ENCODE data around the gene INHBB.

INHBB gene

DNA sequence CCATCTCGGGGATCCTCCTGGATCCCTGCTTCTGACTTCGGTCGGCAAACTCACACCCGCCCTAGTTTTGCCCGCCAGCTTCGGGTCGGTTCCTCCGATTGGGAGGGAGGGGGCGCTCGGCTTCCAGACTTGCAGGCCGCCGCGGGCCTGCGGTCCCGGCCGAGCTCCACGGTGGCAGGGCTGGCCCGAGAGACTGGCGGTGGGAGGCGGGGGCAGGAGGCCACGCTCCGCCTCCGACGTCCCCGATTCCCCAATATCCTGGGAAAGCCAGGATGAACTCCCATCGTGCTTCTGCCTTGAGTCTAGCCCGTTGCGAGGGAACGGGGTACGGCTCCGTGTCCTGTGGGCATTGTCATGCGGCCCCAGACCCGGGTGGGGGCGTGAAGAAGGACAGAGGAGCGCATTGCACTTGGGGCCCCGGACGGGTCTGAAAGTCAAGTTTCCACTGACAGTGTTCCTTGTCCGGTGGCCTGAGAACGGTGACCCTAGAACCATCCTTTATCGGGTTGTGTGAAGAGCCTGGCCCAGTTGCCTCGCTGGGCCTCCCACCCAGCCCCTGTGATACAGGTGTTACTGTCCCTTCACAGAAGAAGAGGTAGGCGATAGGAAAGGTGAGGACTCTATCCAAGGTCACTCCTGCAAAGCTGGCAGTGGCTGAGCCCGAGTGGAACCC lies 2.4 kb upstream of the INHBB start:
- peak; percentile 43 to 50 for DNase-seq

DNA sequence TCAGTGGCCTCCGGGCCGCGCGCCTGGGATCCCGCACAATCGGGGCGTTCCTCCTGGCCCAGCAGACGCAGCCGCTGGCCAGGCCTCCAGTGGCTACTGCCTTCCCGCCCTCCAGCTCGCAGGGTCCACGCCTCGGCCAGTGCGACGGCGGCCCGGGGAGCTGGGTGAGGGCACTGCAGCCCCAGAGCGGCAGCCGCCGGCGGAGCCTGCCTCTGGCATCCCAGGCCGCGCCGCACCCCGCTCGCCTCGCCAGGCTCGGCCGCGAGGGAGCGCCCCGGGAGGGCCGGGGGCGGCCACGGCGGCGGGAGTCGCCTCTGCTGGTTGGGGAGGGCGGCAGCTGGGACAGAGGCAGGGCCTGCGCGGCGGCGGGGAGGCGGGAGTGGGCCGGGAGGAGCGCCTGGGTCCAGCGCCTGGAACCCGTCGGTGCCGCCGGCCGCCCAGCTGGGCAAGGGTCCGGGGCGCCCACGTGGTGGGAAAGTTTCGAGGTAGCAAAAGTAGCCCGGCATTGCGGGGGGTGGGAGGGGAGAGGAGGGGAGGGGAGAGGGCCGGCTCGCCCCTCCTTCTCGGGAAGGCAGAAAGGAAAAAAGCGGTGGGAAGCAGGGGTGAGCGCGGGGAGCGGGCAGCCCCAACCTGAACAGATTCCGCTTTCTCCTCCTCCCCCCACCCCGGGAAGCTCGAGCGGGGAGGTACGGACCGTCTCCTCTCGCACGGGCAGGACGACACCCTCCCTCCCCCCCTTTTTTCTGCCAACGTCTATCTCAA lies 1.5 kb upstream of the INHBB start:
- no peak for DNase-seq

DNA sequence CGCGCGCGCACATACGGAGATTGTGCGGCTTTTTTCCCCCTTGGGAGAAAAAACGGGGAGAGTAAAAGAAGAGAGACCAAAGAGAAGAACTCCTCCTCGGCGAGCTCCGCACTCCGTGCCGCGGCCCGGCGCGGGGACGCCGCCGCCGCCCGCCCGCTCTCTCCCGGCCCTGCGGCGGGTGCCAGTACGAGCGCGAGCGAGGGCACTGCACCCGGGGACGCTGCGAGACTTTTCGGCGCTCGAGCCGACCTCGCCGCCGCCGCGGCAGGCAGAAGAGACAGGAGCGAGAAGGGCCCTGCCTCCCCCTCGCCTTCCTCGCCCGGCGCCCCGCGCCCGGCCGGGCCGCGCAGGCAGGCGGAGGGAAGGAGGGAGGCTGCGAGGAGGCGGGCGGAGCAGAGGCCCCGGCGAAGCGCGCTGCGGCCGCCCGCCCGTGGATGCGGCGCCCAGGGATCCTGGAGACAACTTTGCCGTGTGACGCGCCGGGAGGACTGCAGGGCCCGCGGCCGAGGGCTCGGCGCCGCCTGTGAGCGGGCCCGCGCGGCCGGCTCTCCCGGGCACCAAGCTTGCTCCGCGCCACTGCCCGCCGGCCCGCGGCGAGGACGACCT lies 857 bp upstream of the INHBB start:
- DNase-seq: no peak

DNA sequence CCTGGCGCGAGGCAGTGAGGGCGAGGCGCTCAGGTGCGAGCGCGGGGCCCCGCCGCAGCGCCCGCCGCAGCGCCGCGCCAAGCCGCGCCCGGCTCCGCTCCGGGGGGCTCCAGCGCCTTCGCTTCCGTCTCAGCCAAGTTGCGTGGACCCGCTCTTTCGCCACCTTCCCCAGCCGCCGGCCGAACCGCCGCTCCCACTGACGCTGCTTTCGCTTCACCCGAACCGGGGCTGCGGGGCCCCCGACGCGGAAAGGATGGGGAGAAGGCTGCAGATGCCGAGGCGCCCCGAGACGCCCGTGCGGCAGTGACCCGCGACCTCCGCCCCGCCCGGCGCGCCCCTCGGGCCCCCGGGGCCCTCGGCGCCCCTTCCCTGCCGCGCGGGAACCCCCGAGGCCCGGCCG lies 328 bp upstream of the INHBB start:
- DNase-seq: no peak

DNA sequence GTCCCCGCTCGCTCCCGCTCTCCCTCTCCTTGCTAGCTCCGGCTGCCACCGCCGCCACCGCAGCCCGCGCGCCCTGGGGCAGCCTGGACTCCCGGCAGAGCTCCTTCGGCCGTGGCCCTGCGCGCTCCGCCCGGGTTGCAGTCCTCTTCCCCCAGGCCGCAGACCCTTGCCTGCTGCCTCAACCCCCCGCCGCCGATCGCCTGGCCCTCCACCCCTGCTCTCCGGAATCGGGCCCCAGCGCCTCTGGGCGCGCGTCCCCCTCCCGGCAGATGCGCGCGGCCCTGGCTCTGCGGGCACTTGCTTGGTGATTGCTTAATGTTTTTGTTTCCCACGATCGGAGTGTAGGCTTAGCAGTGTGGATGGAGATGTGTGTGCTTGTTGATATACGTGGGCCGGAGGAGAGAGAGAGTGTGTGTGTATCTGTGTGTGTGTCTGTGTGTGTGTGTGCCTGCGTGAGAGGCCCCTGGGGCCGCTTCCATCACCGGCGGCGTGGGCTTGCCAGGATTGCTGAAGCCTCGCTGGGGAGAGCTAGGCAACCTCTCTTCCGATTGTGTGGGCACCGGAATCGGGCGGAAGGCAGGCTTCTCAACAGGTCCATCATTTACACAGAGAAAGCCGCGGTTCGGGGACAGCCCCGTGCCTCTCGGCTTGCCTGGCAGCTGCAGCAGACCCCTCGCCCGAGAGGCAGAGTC lies 877 bp downstream of the INHBB start:
- DNase-seq: no peak

DNA sequence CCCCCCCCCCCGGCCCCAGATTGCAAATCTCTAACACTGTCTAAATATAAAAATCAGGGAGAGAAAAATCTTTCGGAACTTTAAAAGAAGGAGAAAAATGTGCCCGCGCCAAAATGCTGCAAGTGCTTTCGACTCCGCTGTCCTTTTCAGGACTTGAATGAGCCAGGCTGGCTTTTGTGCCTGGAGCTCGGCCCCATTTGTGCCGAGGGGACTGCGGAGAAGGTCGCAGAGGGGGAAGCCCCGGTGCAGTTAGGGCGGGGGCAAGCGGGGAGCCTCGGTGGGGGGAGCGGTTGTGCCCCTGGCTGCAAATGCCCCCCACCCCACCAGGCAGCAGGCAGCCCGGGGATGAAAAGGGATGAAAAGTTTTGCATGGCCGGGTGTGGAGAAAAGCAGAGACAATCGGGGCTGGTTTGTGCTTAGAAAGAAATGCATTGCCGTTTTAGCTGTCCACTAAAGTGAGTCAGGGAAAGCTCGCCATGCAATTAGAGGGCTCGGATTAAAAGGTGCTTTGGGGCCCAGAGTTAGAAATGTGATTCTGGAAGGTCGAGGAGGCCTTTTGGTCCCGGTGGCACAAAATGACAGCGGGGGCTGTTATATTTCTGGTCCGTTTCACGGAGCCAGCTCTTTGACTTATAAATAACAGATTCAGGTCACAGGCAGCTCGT lies 1.6 kb downstream of the INHBB start:
- DNase-seq: no peak

DNA sequence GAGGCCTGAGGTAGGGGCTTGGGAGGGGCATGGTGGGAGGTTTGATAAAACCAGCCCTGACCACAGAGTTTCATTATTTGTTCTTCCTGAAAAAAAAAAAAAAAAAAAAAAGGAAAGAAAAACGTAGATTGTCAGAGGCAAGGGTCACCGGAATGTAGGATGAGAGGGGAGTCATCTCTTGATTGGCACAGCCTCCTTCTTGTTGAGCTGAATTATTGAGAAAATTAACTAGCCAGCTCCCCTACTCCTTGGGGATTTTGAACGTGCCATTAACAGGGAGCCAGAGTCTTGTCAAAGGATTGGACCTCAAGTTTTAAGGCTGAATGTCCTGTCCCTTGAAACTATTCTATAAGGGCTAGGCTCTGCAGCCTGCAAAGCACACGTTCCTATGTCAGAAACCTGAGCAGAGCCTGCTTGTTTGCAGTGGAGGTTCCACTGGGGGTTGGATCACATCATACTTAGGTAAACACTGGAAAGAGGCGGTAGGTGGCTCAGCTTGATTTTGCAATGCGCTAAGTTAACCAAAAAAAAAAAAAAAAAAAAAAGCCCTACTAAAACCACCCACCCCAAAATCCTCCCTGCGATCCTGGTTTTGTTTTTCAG lies 2.3 kb downstream of the INHBB start:
- no peak for DNase-seq

DNA sequence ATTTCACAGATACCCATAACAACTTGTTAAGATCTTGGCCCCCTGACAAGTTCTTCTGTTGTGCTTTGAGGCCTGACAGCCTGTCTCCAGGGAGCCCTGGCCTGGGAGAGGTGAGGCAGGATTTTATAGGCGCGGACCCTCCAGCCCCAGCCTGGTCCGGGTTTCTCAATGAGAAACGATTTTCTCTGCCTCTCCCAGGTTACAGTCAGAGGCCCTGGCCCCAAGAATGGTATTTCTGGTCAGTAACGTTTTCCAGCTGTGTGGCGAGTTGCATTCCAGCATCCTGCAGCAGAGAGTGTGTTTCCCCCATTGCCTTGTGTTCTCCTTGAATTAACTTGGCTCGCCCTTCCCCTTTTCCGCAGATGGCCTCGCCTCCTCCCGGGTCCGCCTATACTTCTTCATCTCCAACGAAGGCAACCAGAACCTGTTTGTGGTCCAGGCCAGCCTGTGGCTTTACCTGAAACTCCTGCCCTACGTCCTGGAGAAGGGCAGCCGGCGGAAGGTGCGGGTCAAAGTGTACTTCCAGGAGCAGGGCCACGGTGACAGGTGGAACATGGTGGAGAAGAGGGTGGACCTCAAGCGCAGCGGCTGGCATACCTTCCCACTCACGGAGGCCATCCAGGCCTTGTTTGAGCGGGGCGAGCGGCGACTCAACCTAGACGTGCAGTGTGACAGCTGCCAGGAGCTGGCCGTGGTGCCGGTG lies 3.0 kb downstream of the INHBB start:
- no peak for DNase-seq

DNA sequence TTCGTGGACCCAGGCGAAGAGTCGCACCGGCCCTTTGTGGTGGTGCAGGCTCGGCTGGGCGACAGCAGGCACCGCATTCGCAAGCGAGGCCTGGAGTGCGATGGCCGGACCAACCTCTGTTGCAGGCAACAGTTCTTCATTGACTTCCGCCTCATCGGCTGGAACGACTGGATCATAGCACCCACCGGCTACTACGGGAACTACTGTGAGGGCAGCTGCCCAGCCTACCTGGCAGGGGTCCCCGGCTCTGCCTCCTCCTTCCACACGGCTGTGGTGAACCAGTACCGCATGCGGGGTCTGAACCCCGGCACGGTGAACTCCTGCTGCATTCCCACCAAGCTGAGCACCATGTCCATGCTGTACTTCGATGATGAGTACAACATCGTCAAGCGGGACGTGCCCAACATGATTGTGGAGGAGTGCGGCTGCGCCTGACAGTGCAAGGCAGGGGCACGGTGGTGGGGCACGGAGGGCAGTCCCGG lies 3.5 kb downstream of the INHBB start:
- DNase-seq: no peak

DNA sequence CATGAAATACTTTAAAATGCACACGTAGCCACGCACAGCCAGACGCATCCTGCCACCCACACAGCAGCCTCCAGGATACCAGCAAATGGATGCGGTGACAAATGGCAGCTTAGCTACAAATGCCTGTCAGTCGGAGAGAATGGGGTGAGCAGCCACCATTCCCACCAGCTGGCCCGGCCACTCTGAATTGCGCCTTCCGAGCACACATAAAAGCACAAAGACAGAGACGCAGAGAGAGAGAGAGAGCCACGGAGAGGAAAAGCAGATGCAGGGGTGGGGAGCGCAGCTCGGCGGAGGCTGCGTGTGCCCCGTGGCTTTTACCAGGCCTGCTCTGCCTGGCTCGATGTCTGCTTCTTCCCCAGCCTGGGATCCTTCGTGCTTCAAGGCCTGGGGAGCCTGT lies 4.1 kb downstream of the INHBB start:
- no peak for DNase-seq

DNA sequence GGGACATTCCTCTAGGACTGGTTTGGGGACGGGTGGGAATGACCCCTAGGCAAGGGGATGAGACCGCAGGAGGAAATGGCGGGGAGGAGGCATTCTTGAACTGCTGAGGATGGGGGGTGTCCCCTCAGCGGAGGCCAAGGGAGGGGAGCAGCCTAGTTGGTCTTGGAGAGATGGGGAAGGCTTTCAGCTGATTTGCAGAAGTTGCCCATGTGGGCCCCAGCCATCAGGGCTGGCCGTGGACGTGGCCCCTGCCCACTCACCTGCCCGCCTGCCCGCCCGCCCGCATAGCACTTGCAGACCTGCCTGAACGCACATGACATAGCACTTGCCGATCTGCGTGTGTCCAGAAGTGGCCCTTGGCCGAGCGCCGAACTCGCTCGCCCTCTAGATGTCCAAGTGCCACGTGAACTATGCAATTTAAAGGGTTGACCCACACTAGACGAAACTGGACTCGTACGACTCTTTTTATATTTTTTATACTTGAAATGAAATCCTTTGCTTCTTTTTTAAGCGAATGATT lies 4.9 kb downstream of the INHBB start:
- no peak for DNase-seq

DNA sequence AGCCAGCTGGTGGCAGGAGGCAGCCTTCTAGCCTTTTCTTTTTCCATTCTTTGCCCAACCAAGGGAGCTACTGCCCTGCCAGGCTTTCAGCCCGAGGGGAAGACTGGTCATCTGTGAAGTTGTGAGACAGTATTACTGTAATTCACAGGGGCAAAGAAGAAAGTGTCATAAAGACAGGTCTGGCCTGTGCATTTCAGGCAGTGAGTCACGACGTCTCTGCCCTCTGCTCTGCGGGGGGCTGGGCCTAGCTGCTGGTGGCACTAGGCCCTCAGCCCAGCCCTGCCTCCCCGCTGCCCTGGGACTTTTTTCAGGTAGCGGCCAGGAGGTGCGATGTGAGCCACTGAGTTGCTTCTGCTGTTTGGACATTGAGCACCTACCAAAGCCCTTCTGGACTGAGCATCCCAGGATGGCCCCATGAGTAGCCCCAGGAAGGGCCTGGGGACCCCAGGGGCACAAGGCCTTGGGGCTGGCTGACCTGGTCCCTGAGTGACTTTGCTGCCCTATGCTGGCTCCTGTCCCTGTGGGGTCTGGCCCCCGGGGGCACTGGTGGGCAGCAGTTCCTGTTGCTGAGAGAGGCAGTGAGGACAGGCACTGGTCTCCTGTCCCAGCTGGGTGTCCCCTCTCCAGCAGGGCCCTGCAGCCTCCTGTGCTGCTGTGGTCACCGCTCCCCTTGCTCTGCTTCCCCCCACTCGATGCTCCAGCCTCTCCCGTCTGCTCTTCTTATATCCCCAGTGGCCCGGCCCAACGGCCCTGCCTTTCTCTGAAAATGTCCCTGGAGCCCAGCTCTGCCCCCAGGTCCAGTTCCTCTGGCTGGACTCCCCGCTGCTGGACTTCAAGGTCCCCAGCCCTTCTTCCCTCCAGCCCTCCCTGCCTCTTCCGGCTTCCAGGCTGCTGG lies 7.0 kb downstream of the INHBB start:
- no peak for DNase-seq

DNA sequence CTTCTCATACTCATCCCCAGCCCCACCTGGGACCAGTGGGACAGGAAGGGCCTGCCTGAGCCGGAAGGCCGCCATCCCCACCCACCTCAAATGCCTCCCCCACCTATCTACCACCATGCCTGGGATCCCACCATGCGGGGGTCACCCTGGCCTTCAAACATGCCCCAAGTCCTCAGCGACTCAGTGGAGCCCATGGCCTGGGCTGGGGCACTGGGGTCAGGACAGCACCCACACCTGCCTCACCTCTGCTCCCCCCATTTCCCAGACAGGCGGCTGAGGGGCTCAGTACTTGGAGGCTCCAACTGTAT lies 7.6 kb downstream of the INHBB start:
- no peak for DNase-seq

DNA sequence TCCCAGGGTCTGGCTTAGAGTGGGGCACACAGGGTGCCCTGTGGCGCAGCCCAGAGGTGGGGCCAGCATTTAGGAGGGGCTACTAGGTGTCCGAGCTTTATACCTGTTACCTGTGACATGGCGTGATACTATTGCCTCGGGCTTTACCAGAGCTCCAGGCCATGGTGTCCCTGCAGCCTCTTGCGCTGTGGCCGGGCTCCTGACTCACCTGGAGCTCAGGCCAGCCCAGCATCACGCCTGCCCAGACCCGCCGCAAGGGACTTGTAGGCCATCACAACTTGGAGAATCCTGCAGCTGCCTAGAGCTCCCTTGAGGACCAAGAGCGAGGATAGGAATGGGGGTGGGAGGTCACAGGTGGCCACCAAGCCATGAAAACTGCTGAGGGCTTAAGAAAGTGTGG lies 8.0 kb downstream of the INHBB start:
- no peak for DNase-seq

DNA sequence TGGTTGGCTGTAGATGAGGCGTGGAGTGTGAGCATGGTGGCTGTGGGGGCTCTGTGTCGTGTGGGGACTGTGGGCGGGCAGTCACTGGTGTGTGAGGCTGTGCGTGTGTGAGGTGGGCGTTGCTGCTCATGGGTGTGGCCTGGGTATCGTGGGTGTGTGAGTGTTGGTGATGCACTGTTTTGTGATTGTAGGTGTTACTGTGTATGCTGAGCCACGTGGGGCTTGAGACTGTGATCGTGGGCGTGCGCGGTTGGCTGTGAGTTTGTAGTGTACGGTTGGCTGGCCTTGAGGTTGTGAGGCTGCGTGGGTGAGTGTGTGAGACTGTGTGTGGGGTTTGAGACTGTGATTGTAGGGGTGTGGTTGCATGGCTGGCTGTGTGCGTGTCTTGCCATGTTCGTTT lies 8.5 kb downstream of the INHBB start:
- no peak for DNase-seq

DNA sequence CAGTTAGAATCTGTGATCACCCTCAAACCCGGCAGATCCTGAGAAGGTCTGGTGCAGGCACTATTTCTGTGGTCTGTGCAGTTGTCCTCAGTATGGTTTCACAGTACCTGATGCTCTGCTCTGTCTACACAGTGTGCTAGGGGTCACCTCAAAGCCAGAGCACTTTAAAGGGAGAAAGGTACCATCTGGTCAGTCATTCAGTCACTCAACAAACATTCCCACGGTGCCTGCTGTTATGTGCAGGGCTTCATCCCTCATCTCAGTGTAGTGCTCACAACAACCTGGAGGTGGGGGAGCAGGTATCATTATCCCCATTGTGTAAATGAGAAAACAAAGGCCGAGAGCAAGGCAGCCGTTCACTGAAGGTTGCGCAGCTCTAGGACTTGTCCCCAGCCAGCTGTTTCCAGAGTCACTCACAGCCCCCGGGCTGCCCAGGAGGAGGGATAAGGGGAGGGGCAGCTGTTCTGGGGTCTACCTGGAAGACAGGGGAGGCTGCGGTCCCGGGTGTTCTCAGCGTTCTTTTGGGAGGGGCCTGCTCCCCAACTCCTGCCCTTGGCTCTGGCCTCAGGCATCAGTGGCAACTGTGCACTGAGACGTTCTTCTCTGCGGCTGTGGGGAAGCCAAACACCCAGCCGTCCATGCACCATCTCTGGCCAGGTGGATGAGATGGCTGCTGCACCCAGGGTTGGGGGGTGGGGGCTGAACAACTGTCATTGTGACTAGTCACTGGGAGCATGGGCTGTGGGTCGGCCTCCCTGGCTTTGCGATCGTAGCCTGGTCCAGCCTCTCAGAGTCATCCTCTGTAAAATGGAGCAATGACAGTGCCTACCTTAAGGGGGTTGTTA lies 9.2 kb downstream of the INHBB start:
- DNase-seq: no peak

DNA sequence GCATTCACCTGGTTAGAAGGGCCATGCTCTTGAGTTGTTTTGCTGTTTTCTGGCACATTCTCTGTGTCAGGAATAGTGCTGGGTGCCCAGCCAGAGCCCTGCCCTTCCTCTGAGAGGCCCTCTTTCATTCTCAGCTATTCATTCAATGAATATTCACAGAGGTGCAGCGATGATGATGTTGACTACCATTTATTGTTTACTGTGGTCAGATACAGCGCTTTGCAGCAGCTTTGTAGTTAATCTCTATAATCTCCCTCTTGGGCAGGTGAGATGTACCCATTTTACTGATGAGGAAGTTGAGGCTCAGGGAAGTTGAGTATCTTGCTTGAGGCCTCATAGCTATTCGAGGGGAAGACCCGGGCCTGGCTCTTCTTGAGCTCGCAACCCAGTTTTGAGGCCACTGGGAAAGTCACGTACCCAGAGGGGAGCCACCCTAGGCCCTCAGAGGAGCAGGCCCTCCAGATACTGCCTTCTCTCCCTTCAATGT lies 9.9 kb downstream of the INHBB start:
- no peak for DNase-seq

DNA sequence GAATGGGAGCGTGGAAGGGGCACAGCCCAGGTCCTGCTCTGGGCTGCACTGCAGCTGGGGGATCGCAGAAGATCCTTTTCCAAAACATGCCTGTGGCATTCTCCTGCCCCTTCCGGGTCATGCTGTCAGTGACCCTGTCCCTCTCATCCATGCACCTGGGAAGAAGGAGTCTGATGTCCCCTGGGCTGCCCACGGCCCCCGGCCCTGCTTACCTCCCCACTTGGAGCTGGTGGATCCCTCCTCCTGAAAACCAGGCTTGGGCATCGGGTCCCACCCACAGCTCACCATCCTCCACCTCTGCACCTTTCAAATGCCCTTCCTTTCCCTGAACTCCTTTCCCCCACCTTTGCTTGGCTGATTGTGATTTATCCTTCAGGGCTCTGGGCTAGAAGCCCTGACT lies 11.8 kb downstream of the INHBB start:
- DNase-seq: no peak

DNA sequence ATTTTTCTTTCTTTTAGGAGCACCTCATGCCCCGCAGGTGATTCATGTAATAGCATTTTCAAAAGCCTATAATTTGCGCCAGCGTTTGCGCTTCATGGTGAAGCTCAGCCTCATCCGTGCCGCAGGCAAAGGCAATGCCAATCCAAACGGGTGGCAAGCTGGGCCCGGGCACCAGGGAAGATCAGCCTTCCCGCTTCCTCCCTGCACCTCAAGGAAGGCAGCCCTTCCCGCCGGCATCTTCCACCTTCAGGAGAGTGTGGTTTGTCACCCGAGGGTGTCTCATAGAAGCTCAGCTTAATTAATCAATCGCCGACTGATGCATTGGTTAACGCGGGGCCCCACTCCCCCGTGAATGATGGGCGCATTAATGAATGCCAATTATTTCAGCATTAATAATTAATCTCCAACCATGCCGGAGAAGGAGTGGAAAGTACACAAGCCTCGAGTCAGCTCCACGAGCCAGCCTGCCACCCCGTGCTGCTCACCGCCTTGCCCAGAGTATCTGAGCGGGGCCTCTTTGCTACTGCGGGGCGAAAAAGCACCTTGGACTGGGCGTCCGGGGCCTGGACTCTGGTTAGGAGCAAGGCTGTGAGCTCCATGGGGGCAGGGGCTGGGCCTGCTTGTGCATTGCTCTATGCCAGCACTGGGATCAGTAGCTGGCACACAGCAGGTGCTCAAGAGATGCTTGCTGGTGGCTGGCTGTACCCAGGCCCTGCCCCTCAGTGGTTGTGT lies 13.0 kb downstream of the INHBB start:
- DNase-seq: no peak
